GM23338 (cell line): ENCODE results near the gene DNAL4. TPM values are rescaled to one million over a fixed set of nuclear protein-coding genes. Genes with fewer than 3 reads are reported as not detected.

ENCODE experiments used
- ATAC-seq: fragments of 200-7000 bp; cut with Tn5 transposase; 3 replicates; pipeline ENCODE4 v1.9.1; 2020
- DNase-seq: peaks from one replicate; pipeline ENCODE4 v3.0.0-alpha.2; 2015; ENCODE audit warnings: low spot score
- H2AFZ ChIP-seq: fragments of 200-600 bp; sonication (generic); 2 replicates; pipeline ENCODE4 v1.8.0; 2016; ENCODE audit warnings: antibody characterized with exemption, mild to moderate bottlenecking, moderate library complexity
- H3F3A ChIP-seq: fragments of 200-600 bp; sonication (generic); replicated peaks from 2 replicates; pipeline ENCODE4 v1.8.0; 2017; ENCODE audit warnings: antibody characterized with exemption, mixed run types, low read depth
- H3K27ac ChIP-seq: fragments of 200-600 bp; sonication (generic); 2 replicates; pipeline ENCODE4 v1.6.1; 2016; ENCODE audit warnings: low read depth
- H3K27me3 ChIP-seq: fragments of 200-600 bp; sonication (generic); 2 replicates; pipeline ENCODE4 v1.8.0; 2016; ENCODE audit warnings: mild to moderate bottlenecking, mixed run types, moderate library complexity; ENCODE audit not compliant: insufficient read depth
- H3K36me3 ChIP-seq: fragments of 200-600 bp; sonication (generic); 2 replicates; pipeline ENCODE4 v1.8.0; 2016; ENCODE audit warnings: mild to moderate bottlenecking; ENCODE audit not compliant: insufficient read depth
- H3K4me1 ChIP-seq: fragments of 200-600 bp; sonication (generic); 2 replicates; pipeline ENCODE4 v1.8.0; 2016; ENCODE audit warnings: mild to moderate bottlenecking, moderate library complexity; ENCODE audit not compliant: insufficient read depth
- H3K4me2 ChIP-seq: fragments of 200-600 bp; sonication (generic); 2 replicates; pipeline ENCODE4 v1.7.1; 2017; ENCODE audit warnings: mixed run types
- H3K4me3 ChIP-seq: fragments of 200-600 bp; sonication (generic); 2 replicates; pipeline ENCODE4 v1.6.1; 2016; ENCODE audit warnings: mixed run types
- H3K79me2 ChIP-seq: fragments of 200-600 bp; sonication (generic); replicated peaks from 2 replicates; pipeline ENCODE4 v1.8.0; 2017; ENCODE audit warnings: mild to moderate bottlenecking; ENCODE audit not compliant: insufficient read depth
- H3K9me2 ChIP-seq: fragments of 200-600 bp; sonication (generic); 2 replicates; pipeline ENCODE4 v1.8.0; 2017; ENCODE audit not compliant: insufficient read depth
- H4K20me1 ChIP-seq: fragments of 200-600 bp; sonication (generic); replicated peaks from 2 replicates; pipeline ENCODE4 v1.8.0; 2017; ENCODE audit warnings: mild to moderate bottlenecking; ENCODE audit not compliant: insufficient read depth
- H3K27ac Mint-ChIP-seq: 2 replicates; pipeline ENCODE4 v1.8.0; 2020; ENCODE audit warnings: inconsistent platforms, mild to moderate bottlenecking, moderate library complexity, mixed read lengths
- H3K27me3 Mint-ChIP-seq: 3 replicates; pipeline ENCODE4 v1.8.0; 2022; ENCODE audit warnings: low read depth, mild to moderate bottlenecking, moderate library complexity, mixed read lengths, inconsistent platforms; ENCODE audit not compliant: insufficient read depth, poor library complexity
- H3K36me3 Mint-ChIP-seq: 3 replicates; pipeline ENCODE4 v1.8.0; 2021; ENCODE audit warnings: low read depth, mild to moderate bottlenecking, inconsistent platforms, moderate library complexity, mixed read lengths
- H3K4me1 Mint-ChIP-seq: 3 replicates; pipeline ENCODE4 v1.8.0; 2020; ENCODE audit warnings: mild to moderate bottlenecking, inconsistent platforms, mixed read lengths
- H3K4me3 Mint-ChIP-seq: 3 replicates; pipeline ENCODE4 v1.8.0; 2021; ENCODE audit warnings: moderate library complexity, mild to moderate bottlenecking, inconsistent platforms, mixed read lengths
- H3K9me3 Mint-ChIP-seq: 3 replicates; pipeline ENCODE4 v1.8.0; 2020; ENCODE audit warnings: moderate library complexity, mild to moderate bottlenecking, inconsistent platforms, mixed read lengths
- POLR2AphosphoS5 ChIP-seq: IDR thresholded peaks from 2 replicates; pipeline ENCODE4 v1.6.1; 2016; ENCODE audit warnings: antibody characterized with exemption, low read depth
- STAT1 ChIP-seq: IDR thresholded peaks from one replicate; pipeline ENCODE4 v1.6.1; 2016; ENCODE audit warnings: antibody characterized with exemption; ENCODE audit not compliant: unreplicated experiment
- ZNF114 ChIP-seq: fragments of 250-450 bp; sonication (Bioruptor Pico); IDR thresholded peaks from 2 replicates; pipeline ENCODE4 v1.5.0; 2020; ENCODE audit warnings: mild to moderate bottlenecking, moderate library complexity
- ZNF331 ChIP-seq: fragments of 250-450 bp; sonication (Bioruptor Pico); IDR thresholded peaks from 2 replicates; pipeline ENCODE4 v1.5.0; 2020; ENCODE audit warnings: low read depth, mild to moderate bottlenecking, moderate library complexity
- polyA plus RNA-seq: library from polyadenylated mRNA; unstranded; fragments of >200 nt; fragmentation: Nextera tagmentation; extraction: Ambion mirVana; gene quantifications from 2 replicates; pipeline ENCODE4 v1.2.1, GENCODE V29; 2016
- total RNA-seq: library from RNA; depleted of rRNA; stranded (reverse); fragments of >200 nt; shearing (Covaris generic); gene quantifications from 2 replicates; pipeline ENCODE4 v1.2.3, GENCODE V29; 2014
- TF ChIP-seq, protein P1 (sequence below): fragments of 250-450 bp; sonication (Bioruptor Pico); IDR thresholded peaks from 2 replicates; pipeline ENCODE4 v1.5.0; 2020; ENCODE audit warnings: mild to moderate bottlenecking, moderate library complexity

Gene DNAL4
- total and polyA plus RNA-seq, 2 experiments from 2014 or later: 9.3 to 10.0 TPM

DNA sequence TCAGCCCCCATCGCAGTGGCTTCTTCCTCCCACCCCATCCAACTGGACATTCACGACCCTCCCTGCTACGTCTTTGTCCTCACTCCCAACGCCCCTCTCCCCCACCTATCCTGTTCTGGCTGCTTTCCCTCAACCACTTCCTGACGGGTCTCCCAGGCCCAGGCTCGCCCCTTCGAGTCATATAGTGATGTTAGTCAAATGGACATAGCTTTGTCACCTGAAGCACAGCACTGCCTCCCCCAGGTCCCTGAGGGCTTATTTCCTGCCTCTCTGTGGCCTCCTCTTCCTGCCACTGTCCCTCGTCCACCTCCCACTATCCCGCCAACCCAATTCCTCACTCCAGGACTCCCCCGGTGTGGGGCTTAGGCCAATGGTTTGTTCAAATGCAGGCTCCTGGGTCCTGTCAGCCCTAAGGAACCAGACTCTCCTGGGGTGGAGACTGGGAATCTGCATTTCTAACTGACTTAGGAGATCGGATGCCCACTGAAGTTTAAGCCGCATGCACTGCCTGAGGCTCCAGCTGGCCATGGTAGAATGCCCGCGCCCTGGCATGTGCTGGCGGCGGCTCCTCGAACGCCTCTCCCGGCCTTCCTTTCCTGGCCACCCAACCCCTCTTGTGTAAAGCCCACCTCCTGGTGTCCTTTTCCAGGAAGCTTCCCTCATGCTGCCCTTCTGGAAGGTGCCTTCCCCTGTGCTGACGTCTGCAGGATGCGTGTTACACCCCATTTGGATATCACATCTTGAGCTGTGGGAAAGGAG, 56.5 kb downstream of the DNAL4 start:
- H2AFZ ChIP-seq: no peak overlapping the region
- H3K4me1 Mint-ChIP-seq: peaks cover 6% of the 10 kb centered on the region
- H3K27ac ChIP-seq: no peak overlapping the region
- DNase-seq (no peak), ATAC-seq (no peak)
- no peaks in the 10 kb centered on the region for H3K79me2 ChIP-seq
- no peaks in the 10 kb centered on the region; the same call in 2 of the 3 replicates for H3K9me3 Mint-ChIP-seq
- H3K27me3 Mint-ChIP-seq: peaks cover 30% of the 10 kb centered on the region
- no peak overlapping the region for H3K4me2 ChIP-seq
- H3K36me3 Mint-ChIP-seq: peaks cover 40% of the 10 kb centered on the region; the same call in 2 of the 3 replicates
- H3K4me3 Mint-ChIP-seq: no peak overlapping the region
- peak overlapping the region; percentile 57 for H3K27ac Mint-ChIP-seq
- no peak overlapping the region for H3K4me3 ChIP-seq
- H3F3A ChIP-seq: 0 out of 2 replicates have a peak, but pooled peaks cover 4% of the 10 kb centered on the region
- no peaks in the 10 kb centered on the region for H3K36me3 ChIP-seq
- no peaks in the 10 kb centered on the region for H3K4me1 ChIP-seq
- H4K20me1 ChIP-seq: peaks cover 11% of the 10 kb centered on the region
- no peaks in the 10 kb centered on the region for H3K27me3 ChIP-seq
- H3K9me2 ChIP-seq: no peaks in the 10 kb centered on the region
- TF ChIP-seq, protein P1, sequence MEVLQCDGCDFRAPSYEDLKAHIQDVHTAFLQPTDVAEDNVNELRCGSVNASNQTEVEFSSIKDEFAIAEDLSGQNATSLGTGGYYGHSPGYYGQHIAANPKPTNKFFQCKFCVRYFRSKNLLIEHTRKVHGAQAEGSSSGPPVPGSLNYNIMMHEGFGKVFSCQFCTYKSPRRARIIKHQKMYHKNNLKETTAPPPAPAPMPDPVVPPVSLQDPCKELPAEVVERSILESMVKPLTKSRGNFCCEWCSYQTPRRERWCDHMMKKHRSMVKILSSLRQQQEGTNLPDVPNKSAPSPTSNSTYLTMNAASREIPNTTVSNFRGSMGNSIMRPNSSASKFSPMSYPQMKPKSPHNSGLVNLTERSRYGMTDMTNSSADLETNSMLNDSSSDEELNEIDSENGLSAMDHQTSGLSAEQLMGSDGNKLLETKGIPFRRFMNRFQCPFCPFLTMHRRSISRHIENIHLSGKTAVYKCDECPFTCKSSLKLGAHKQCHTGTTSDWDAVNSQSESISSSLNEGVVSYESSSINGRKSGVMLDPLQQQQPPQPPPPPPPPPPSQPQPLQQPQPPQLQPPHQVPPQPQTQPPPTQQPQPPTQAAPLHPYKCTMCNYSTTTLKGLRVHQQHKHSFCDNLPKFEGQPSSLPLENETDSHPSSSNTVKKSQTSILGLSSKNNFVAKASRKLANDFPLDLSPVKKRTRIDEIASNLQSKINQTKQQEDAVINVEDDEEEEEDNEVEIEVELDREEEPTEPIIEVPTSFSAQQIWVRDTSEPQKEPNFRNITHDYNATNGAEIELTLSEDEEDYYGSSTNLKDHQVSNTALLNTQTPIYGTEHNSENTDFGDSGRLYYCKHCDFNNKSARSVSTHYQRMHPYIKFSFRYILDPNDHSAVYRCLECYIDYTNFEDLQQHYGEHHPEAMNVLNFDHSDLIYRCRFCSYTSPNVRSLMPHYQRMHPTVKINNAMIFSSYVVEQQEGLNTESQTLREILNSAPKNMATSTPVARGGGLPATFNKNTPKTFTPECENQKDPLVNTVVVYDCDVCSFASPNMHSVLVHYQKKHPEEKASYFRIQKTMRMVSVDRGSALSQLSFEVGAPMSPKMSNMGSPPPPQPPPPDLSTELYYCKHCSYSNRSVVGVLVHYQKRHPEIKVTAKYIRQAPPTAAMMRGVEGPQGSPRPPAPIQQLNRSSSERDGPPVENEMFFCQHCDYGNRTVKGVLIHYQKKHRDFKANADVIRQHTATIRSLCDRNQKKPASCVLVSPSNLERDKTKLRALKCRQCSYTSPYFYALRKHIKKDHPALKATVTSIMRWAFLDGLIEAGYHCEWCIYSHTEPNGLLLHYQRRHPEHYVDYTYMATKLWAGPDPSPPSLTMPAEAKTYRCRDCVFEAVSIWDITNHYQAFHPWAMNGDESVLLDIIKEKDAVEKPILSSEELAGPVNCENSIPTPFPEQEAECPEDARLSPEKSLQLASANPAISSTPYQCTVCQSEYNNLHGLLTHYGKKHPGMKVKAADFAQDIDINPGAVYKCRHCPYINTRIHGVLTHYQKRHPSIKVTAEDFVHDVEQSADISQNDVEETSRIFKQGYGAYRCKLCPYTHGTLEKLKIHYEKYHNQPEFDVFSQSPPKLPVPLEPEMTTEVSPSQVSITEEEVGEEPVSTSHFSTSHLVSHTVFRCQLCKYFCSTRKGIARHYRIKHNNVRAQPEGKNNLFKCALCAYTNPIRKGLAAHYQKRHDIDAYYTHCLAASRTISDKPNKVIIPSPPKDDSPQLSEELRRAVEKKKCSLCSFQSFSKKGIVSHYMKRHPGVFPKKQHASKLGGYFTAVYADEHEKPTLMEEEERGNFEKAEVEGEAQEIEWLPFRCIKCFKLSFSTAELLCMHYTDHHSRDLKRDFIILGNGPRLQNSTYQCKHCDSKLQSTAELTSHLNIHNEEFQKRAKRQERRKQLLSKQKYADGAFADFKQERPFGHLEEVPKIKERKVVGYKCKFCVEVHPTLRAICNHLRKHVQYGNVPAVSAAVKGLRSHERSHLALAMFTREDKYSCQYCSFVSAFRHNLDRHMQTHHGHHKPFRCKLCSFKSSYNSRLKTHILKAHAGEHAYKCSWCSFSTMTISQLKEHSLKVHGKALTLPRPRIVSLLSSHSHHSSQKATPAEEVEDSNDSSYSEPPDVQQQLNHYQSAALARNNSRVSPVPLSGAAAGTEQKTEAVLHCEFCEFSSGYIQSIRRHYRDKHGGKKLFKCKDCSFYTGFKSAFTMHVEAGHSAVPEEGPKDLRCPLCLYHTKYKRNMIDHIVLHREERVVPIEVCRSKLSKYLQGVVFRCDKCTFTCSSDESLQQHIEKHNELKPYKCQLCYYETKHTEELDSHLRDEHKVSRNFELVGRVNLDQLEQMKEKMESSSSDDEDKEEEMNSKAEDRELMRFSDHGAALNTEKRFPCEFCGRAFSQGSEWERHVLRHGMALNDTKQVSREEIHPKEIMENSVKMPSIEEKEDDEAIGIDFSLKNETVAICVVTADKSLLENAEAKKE (CRISPR knock-in tag): no peak
- TF ChIP-seq ZNF114 (CRISPR knock-in tag) (no peak), ZNF331 (no peak)

DNA sequence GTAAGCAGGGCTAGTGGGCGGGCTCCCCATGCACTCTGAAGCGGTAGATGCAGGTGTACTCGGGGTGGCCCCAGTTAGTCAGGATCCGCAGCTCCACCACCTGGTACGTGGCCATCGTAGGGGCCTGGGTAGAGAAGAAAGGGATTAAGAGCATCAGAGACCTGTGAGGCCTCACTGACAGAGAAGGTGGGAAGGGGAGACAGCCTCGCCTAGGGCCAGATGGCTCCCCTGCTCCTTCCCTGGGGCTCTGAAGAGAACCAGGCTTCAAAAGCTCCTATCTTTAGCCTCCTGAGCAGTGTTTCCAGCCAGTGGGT, 57.7 kb downstream of the DNAL4 start:
- Histone ChIP-seq H3K4me1 (no peaks in the 10 kb centered on the region), H3K9me2 (no peaks in the 10 kb centered on the region), H3K4me3 (no peak overlapping the region), H3K79me2 (no peaks in the 10 kb centered on the region), H3K4me2 (no peak overlapping the region), H3K27me3 (no peaks in the 10 kb centered on the region), H2AFZ (no peak overlapping the region), H3F3A (0 out of 2 replicates have a peak, but pooled peaks cover 4% of the 10 kb centered on the region), H3K27ac (no peak overlapping the region), H4K20me1 (peaks cover 11% of the 10 kb centered on the region), H3K36me3 (no peaks in the 10 kb centered on the region)
- DNase-seq: no peak
- Mint-ChIP-seq H3K36me3 (peaks cover 34% of the 10 kb centered on the region; the same call in 2 of the 3 replicates), H3K4me1 (peaks cover 6% of the 10 kb centered on the region), H3K9me3 (no peaks in the 10 kb centered on the region; the same call in 2 of the 3 replicates), H3K27me3 (peaks cover 26% of the 10 kb centered on the region), H3K27ac (no peak overlapping the region), H3K4me3 (no peak overlapping the region)
- peak; percentile 7; the same call in 2 of the 3 replicates for ATAC-seq
- TF ChIP-seq POLR2AphosphoS5: no peak
- TF ChIP-seq, protein P1 (CRISPR knock-in tag): no peak
- no peak for TF ChIP-seq STAT1
